GM10266 (cell line): Measurements from ENCODE around the gene IGFBP3.
"Not testable (repeated sequence)": the region's sequence is repeated elsewhere in the genome, so short reads cannot be mapped to it uniquely, and the experiment has no call there.

ENCODE experiments used
- DNase-seq: peaks from one replicate; pipeline ENCODE4 v3.0.0; 2012; ENCODE audit errors: extremely low spot score
- TF ChIP-seq, protein P1 (sequence below): IDR thresholded peaks from 2 replicates; pipeline ENCODE4 v1.5.1; 2012; ENCODE audit warnings: mild to moderate bottlenecking, low read depth; ENCODE audit not compliant: control insufficient read depth, insufficient read depth; ENCODE audit errors: missing control alignments

The IGFBP3 gene

DNA sequence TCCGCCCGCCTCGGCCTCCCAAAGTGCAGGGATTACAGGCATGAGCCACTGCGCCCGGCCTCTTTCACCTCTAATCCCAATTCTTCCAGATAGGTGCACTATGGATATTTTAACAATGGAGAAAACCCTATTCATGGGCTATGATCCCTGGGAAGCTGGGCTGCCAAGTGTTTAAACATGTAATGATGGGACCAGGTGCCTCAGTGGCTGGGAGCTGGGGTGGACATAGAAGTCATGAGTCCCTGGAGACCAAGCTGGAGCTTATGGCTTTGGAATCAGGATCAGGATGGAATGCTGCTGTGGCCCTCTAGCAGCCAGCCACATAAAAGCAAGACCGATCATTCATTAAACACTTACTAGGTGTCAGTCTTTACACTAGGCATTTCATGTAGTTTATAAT, 41.8 kb upstream of the IGFBP3 start:
- no peak for DNase-seq
- TF ChIP-seq, protein P1, sequence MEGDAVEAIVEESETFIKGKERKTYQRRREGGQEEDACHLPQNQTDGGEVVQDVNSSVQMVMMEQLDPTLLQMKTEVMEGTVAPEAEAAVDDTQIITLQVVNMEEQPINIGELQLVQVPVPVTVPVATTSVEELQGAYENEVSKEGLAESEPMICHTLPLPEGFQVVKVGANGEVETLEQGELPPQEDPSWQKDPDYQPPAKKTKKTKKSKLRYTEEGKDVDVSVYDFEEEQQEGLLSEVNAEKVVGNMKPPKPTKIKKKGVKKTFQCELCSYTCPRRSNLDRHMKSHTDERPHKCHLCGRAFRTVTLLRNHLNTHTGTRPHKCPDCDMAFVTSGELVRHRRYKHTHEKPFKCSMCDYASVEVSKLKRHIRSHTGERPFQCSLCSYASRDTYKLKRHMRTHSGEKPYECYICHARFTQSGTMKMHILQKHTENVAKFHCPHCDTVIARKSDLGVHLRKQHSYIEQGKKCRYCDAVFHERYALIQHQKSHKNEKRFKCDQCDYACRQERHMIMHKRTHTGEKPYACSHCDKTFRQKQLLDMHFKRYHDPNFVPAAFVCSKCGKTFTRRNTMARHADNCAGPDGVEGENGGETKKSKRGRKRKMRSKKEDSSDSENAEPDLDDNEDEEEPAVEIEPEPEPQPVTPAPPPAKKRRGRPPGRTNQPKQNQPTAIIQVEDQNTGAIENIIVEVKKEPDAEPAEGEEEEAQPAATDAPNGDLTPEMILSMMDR, result no peak

DNA sequence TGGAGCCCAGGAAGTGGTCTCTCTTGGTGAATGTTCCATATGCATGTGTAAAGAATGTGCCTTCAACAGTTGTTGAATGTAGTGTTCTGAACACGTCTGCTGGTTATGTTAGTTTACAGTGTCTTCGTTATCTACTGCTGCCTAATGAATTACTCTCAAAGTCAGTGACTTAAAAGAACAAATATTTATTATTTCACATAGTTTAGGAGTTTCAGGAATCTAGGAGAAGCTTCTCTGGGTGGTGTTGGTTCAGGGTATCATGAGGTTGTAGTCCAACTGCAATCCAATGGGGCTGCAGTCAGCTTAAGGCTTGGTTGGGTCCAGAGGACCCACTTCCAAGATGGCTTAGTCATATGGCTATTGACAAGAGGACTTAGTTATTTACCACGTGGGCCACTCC, 36.6 kb upstream of the IGFBP3 start:
- DNase-seq, result no peak
- TF ChIP-seq, protein P1, result no peak

DNA sequence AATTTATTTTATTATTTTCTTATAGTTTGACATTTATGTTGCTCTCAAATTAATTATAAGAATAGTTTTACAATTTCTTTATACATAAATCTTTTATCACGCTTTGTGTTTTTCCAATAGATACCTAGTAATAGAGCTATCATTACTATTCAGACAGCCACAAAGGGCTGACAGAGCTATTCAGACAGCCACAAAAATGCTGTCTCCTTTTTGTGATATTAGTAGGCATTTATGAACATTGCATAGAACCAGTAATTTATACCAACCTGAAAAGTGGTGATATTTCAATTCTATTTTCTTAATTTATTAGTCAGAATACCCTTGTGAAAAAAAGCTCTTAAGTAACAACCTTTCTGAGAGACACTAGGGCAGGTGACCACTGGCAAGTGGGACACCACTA, 34.2 kb upstream of the IGFBP3 start:
- TF ChIP-seq, protein P1, result no peak
- no peak for DNase-seq

DNA sequence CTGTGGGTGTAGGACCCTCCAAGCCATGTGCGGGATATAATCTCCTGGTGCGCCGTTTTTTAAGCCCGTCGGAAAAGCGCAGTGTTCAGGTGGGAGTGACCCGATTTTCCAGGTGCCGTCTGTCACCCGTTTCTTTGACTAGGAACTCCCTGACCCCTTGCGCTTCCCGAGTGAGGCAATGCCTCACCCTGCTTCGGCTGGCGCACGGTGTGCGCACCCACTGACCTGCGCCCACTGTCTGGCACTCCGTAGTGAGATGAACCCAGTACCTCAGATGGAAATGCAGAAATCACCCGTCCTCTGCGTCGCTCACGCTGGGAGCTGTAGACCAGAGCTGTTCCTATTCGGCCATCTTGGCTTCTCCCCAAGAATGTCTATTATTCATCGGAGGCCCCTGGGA, 32.0 kb upstream of the IGFBP3 start:
- not testable (repeated sequence) for DNase-seq

DNA sequence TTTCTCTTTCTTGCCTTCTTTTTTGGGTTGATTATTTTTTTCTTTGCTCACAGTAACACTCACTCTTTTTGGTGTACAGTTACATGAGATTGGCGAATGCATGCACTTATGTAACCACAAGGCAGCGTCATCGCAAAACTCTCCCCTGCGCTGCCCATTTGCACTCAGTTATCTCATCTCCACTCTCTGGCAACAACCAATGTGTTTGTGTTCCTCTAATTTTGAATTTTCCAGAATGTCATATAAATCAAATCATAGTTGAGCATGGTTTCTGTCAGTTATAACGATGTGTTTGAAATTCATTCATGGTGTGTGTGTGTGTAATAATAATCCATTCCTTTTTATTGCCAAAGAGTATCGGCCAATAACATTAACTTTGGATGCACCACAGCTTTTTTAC, 23.0 kb upstream of the IGFBP3 start:
- TF ChIP-seq, protein P1, result no peak
- no peak for DNase-seq

DNA sequence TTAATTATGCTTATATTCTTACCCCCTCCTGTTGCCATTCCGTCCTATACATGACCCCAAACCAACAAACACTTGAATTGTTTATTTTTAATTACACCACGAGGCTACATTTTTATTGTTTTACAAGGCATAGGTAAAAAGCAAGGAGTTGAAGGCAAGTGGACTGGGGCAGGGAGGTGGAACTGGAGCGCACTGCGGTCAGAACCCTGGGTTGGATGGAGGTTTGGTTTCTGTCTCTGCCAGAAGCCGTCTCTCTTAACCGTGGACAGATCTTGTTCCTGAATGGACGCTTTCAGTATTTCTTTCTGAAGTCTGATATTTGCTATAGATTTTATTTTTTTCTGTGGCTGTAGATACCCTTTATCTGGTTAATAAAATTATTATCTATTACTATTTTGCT, 19.9 kb upstream of the IGFBP3 start:
- TF ChIP-seq, protein P1, result no peak
- DNase-seq, result no peak

DNA sequence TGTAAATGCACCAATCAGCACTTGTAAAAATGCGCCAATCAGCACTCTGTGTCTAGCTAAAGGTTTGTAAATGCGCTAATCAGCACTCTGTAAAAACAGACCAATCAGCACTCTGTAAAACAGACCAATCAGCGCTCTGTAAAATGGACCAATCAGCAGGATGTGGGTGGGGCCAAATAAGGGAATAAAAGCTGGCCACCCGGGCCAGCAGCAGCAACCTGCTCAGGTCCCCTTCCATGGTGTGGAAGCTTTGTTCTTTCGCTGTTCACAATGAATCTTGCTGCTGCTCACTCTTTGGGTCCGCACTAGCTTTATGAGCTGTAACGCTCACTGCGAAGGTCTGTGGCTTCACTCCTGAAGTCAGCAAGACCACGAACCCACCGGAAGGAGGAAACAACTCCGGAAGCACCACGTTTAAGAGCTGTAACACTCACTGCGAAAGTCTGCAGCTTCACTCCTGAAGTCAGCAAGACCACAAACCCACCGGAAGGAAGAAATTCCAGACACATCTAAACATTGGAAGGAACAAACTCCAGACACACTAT, 19.2 kb upstream of the IGFBP3 start:
- not testable (repeated sequence) for DNase-seq

DNA sequence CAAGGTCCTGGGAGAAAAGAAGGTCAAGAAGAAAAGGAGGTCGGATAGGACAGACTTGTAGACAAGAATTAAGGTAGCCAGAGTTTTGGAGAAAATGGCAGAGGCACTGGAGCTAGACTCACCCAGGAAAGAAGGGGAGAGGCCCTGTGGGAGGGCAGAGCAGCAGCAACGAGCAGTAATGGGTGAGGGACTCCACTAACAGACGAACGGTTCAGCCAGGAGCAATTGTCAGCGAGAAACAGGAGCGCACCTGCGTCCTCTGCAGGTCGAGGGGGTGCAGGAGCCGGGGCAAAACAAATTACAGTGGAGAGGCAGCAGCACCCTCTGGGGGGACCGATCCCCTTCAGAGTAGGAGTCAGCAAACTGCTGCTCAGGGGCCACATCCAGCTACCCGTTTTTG, 18.5 kb upstream of the IGFBP3 start:
- TF ChIP-seq, protein P1, result no peak
- no peak for DNase-seq
